Measurements from ENCODE around the gene PSMC3IP.
"Not testable (repeated sequence)": the region's sequence is repeated elsewhere in the genome, so short reads cannot be mapped to it uniquely, and the experiment has no call there.

Gene PSMC3IP

GRCh38 chr17:42560246-42560645, 17.3 kb downstream of the PSMC3IP start:
- DNase-seq = no peak

- no peak for DNase-seq
Measured at GRCh38 chr17:42559075-42559474, 18.5 kb downstream of the PSMC3IP start.

- not testable (repeated sequence) for DNase-seq
Measured at GRCh38 chr17:42555961-42556617, 21.4 kb downstream of the PSMC3IP start.

- DNase-seq = no peak
Measured at GRCh38 chr17:42555122-42555622, 22.4 kb downstream of the PSMC3IP start.

- DNase-seq = peak; percentile 58 to 76
Measured at GRCh38 chr17:42554250-42555121, 23.0 kb downstream of the PSMC3IP start.

- no peak for DNase-seq
Measured at GRCh38 chr17:42553866-42554249, 23.7 kb downstream of the PSMC3IP start.

- DNase-seq = no peak
Measured at GRCh38 chr17:42553161-42553818, 24.2 kb downstream of the PSMC3IP start.

GRCh38 chr17:42552736-42553135, 24.8 kb downstream of the PSMC3IP start, which contains the start of gene HSD17B1:
Gene HSD17B1, plus strand, starts transcription at chr17:42552923. Its CDS starts 11 bp downstream, at chr17:42552934.
- DNase-seq = not testable (repeated sequence)

- DNase-seq = no peak
Measured at GRCh38 chr17:42548993-42549755, 28.4 kb downstream of the PSMC3IP start.

GRCh38 chr17:42548070-42548837, 29.3 kb downstream of the PSMC3IP start:
- DNase-seq = no peak

GRCh38 chr17:42547698-42548069, 29.8 kb downstream of the PSMC3IP start:
- DNase-seq = no peak

- no peak for DNase-seq
Measured at GRCh38 chr17:42547001-42547461, 30.5 kb downstream of the PSMC3IP start.

GRCh38 chr17:42545755-42546505, 31.6 kb downstream of the PSMC3IP start:
- not testable (repeated sequence) for DNase-seq

GRCh38 chr17:42544874-42545283, 32.6 kb downstream of the PSMC3IP start:
- no peak for DNase-seq

GRCh38 chr17:42543190-42544079, 34.1 kb downstream of the PSMC3IP start:
- no peak for DNase-seq

- no peak for DNase-seq
Measured at GRCh38 chr17:42541041-42541833, 36.3 kb downstream of the PSMC3IP start.

GRCh38 chr17:42540558-42540957, 37.0 kb downstream of the PSMC3IP start:
- DNase-seq = not testable (repeated sequence)

GRCh38 chr17:42538482-42538881, 39.0 kb downstream of the PSMC3IP start:
- no peak for DNase-seq

Data from inflammatory macrophage (primary cell).